Activated naive CD8-positive, alpha-beta T cell treated with anti-CD3 and anti-CD28 coated beads, Interleukin-2, amount 10 ng/mL, durations not matched to agents 7 days and 5 days (primary cell): ENCODE results near the gene TTLL8. TPM values are rescaled to one million over a fixed set of nuclear protein-coding genes. Genes with fewer than 3 reads are reported as not detected.

ENCODE experiments used
- ATAC-seq: fragments of 150-1000 bp; cut with Tn5 transposase; one replicate; pipeline ENCODE4 v1.10.0; 2021; ENCODE audit warnings: low read depth, moderate library complexity
- POLR2A ChIA-PET: fragments of 350-600 bp; sonication (Branson Sonifier 250); formaldehyde crosslinking; loops from one replicate; lab custom pipeline; 2021; ENCODE audit warnings: antibody characterized with exemption; lab: Charles Lee
- DNase-seq: peaks from one replicate; pipeline ENCODE4 v3.0.0; 2021
- H3K27ac Mint-ChIP-seq: one replicate; pipeline ENCODE4 v1.8.0; 2022; ENCODE audit warnings: mild to moderate bottlenecking, mixed read lengths
- H3K27me3 Mint-ChIP-seq: one replicate; pipeline ENCODE4 v1.8.0; 2022; ENCODE audit warnings: mild to moderate bottlenecking, moderate library complexity, mixed read lengths
- H3K36me3 Mint-ChIP-seq: one replicate; pipeline ENCODE4 v1.8.0; 2021; ENCODE audit warnings: mild to moderate bottlenecking, mixed read lengths
- H3K4me1 Mint-ChIP-seq: one replicate; pipeline ENCODE4 v1.8.0; 2021; ENCODE audit warnings: mixed read lengths
- H3K4me3 Mint-ChIP-seq: one replicate; pipeline ENCODE4 v1.8.0; 2022; ENCODE audit warnings: mild to moderate bottlenecking, moderate library complexity, mixed read lengths
- H3K9me3 Mint-ChIP-seq: one replicate; pipeline ENCODE4 v1.8.0; 2021; ENCODE audit warnings: mixed read lengths
- total RNA-seq, 2 experiments: library from RNA; stranded (reverse); gene quantifications; one replicate each; pipeline ENCODE4 v1.2.3, GENCODE V29; 2021

Gene TTLL8
- total RNA-seq, 2 experiments from 2014 or later: not detected

DNA sequence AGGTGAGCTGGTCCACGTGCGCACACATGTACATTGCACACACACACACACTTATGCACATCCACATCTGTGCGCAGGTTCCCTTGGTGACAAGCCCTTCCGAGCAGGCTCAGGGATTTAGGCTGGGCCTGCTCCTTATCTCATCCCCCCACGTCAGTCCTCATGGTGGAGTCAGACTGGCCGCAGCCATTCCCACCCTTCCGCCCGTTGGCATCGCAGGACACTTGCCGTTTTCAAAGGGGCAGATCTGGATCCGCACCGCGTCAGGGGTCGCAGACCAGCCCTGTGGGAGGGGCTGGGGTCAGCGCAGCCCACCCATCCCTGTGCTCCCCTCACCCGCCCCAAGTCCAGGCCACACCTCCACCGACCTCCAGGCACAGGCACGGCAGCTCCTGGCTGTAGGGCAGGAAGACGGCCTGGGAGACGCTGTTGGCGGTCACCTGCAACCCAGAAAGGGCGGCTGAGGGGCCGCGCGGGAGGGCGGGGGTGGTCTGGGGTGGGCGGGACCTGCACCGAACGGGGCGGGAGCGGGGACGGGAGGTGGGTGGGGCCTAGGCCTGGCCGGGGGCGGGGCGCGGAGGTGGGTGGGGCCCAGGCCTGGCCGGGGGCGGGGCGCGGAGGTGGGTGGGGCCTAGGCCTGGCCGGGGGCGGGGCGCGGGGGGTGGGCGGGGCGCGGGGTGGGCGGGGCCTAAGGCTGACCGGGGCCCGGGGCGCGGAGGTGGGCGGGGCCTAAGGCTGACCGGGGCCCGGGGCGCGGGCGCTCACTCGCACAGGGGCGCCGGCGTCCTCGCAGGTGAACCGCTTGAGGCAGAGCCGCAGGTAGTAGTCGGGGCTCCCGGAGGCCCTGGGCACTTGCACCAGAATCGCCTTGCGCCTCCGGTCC is 58.8 kb downstream of the TTLL8 start:
- Mint-ChIP-seq H3K27me3 (peaks cover 2% of the 10 kb centered on the region), H3K27ac (no peak overlapping the region), H3K4me1 (peaks cover 5% of the 10 kb centered on the region), H3K36me3 (no peaks in the 10 kb centered on the region), H3K9me3 (no peaks in the 10 kb centered on the region), H3K4me3 (no peak overlapping the region)
- peak; percentile 11 for ATAC-seq
- POLR2A ChIA-PET: no interaction called here
- DNase-seq: peak; percentile 46

DNA sequence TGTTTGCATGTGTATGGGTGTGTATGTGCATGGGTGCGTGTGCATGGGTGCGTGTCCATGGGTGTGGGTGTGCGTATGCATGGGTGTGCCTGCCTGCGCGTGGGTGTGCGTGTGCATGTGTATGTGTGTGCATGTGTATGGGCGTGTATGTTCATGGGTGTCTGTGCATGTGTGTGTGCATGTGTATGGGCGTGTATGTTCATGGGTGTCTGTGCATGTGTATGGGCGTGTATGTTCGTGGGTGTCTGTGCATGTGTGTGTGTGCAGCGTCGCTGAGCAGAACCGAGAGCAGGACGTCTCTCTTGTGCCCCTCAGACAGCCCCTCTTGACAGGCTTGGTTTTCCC is 59.4 kb downstream of the TTLL8 start:
- H3K36me3 Mint-ChIP-seq: no peaks in the 10 kb centered on the region
- peaks cover 4% of the 10 kb centered on the region for H3K4me1 Mint-ChIP-seq
- no peak overlapping the region for H3K27ac Mint-ChIP-seq
- H3K9me3 Mint-ChIP-seq: no peaks in the 10 kb centered on the region
- H3K27me3 Mint-ChIP-seq: peaks cover under 1% of the 10 kb centered on the region
- DNase-seq (no peak), ATAC-seq (no peak)
- POLR2A ChIA-PET: no interaction called here
- no peak overlapping the region for H3K4me3 Mint-ChIP-seq

DNA sequence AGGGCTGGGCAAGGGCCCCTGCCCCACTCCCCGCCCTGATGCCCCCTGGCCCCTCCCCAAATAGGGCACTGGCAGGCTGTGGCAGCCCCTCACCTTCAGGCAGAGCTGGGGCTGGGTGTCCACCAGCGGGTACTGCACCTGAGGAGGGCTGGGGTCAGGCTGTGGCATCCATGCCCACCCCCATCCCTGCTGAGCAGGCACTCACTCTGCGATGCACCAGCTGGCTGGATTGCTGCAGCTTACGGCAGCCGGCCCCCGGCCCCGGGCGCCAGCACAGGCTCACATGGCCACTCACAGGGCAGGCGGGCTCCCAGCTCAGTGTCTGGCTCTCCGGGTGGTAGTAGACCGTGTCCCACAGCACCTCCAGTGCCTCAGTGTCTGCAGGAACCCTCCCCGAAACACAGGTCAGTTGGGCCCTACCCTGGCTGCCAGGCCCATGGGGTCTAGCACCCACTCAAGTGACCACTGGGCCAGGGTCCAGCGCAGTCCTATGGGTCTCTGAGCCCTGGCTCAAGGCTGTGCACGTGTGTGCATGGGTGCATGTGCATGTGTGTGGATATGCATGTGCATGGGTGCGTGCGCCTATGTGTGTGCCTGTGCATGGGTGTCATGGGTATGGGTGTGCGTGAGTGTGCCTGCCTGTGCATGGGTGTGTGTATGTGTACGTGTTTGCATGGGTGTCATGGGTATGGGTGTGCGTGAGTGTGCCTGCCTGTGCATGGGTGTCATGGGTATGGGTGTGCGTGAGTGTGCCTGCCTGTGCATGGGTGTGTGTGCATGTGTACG is 60.0 kb downstream of the TTLL8 start:
- Mint-ChIP-seq H3K27me3 (no peaks in the 10 kb centered on the region), H3K27ac (no peak overlapping the region), H3K4me1 (peaks cover 6% of the 10 kb centered on the region), H3K36me3 (no peaks in the 10 kb centered on the region), H3K4me3 (no peak overlapping the region), H3K9me3 (no peaks in the 10 kb centered on the region)
- ATAC-seq: no peak
- POLR2A ChIA-PET: no interaction called here
- DNase-seq: no peak

DNA sequence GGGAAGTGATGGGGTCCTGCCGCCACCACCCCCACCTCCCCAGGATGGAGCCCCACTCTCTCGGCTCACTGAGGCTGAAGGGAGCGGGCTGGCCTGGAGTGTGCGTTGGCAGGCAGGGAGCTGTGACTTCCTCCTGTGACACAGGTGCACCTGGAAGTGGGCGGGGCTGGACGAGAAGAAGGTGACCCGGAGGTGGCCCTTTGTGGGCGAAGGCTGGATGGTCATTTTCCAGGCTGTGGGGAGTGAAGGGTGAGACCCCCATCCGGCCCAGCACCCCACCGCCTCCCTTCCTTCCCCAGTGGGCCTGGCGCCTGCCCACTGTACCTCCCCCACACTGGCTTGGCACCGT is 60.9 kb downstream of the TTLL8 start:
- ATAC-seq: no peak
- no peaks in the 10 kb centered on the region for H3K27me3 Mint-ChIP-seq
- POLR2A ChIA-PET: no interaction called here

DNA sequence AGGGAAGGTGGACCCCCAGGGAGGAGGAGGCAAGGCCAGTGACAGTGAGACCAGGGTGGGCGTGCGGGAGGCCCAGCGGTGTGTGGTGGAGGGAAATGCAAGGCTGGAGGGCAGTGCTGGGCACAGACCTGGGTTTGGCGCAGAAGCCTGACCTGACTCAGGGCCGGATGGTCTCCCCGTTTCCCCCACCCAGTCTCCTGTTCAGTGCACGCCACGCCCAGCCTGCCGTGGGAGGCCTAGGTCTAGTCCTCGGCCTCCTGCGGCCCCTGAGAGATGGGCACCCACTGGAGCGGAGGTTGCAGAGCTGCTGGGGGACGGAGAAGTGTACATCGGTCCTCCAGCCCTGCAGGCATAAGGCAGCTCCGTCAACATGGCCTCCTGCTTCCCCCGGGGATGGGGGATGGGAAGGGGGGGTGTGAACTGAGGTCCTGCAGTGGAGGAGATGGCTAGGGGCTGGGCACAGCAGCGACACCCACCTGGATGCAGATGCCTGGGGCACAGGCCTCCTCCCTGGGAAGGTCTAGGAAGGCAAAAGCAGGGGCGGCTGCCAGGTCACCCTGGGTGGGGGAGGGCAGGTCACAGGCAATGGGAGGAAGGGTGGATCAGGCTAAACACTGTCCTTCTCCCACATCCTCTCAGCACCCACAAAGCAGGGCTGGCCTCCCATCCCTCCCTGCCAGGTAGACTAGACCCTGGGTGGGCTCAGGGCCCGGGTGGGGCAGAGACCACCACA is 61.4 kb downstream of the TTLL8 start:
- Mint-ChIP-seq H3K27ac (no peak overlapping the region), H3K36me3 (no peaks in the 10 kb centered on the region), H3K9me3 (no peaks in the 10 kb centered on the region), H3K4me3 (no peak overlapping the region), H3K27me3 (no peaks in the 10 kb centered on the region), H3K4me1 (peaks cover 6% of the 10 kb centered on the region)
- POLR2A ChIA-PET: no interaction called here
- no peak for DNase-seq
- ATAC-seq: no peak

More for the DNA sequence above, 60.9 kb downstream of the TTLL8 start:
- Mint-ChIP-seq H3K4me1 (peaks cover 6% of the 10 kb centered on the region), H3K4me3 (no peak overlapping the region), H3K36me3 (no peaks in the 10 kb centered on the region), H3K9me3 (no peaks in the 10 kb centered on the region), H3K27ac (no peak overlapping the region)
- no peak for DNase-seq

DNA sequence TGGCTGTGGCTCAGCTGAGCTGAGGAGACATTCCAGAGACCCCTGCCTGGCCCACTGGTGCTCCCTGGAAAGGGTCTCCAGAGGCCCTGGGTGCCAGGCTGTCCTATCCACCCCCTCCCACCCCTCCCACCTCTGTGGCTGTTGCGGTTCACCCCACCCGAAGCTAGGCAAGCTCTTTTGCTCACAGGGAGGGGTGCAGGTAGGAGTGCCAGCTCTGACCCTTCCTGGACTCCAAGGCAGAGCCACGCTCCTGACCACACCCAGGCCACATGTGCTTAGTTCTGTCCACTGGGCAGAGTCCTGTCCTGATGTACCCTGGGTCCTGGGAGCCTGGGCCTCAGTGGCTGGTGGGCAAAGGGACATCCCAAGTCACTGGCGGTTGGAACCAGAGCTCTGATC is 62.0 kb downstream of the TTLL8 start:
- no peak overlapping the region for H3K27ac Mint-ChIP-seq
- ATAC-seq: no peak
- peaks cover 2% of the 10 kb centered on the region for H3K9me3 Mint-ChIP-seq
- H3K27me3 Mint-ChIP-seq: no peaks in the 10 kb centered on the region
- H3K36me3 Mint-ChIP-seq: no peaks in the 10 kb centered on the region
- peaks cover 6% of the 10 kb centered on the region for H3K4me1 Mint-ChIP-seq
- no peak overlapping the region for H3K4me3 Mint-ChIP-seq
- POLR2A ChIA-PET: no interaction called here
- no peak for DNase-seq

DNA sequence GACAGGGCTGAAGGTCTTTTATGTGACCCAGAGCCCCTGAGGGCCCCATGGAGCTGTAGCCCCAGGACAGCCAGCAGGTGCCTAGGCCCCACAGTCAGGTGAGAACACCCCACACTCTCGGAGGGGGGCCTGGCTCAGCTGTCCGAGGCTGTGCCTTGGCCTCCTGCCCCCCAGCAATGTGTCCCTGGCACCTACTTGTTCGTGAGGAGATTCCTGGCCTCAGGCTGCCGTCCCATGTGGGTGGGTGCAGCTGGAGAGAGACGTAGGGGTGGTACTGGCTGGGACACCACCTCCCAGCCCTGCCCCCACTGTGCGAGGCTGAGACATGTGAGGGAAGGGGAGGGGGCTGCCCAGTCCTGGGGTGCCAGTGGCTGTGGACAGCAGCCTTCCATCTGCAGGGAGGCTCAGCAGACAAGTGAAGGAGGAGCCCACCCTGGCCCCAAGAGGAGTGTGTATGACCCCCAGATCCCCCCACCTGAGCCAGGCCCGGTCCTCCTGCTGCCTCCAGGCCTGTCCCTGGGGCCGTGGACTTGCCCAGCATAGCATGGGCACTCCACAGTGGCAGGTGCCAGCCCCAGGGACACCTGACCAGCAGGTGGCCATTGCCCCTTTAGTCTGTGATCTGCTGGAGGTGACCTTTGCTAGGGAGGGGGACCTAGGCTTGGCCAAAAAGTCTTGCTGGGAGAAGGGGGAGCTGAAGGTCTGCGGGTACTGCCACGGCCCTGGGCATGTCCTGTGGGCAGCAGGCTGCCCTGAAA is 62.6 kb downstream of the TTLL8 start:
- Mint-ChIP-seq H3K4me1 (peaks cover 6% of the 10 kb centered on the region), H3K4me3 (no peak overlapping the region), H3K9me3 (peaks cover 5% of the 10 kb centered on the region), H3K36me3 (no peaks in the 10 kb centered on the region), H3K27ac (no peak overlapping the region), H3K27me3 (peaks cover 3% of the 10 kb centered on the region)
- ATAC-seq (no peak), DNase-seq (no peak)
- POLR2A ChIA-PET: no interaction called here

DNA sequence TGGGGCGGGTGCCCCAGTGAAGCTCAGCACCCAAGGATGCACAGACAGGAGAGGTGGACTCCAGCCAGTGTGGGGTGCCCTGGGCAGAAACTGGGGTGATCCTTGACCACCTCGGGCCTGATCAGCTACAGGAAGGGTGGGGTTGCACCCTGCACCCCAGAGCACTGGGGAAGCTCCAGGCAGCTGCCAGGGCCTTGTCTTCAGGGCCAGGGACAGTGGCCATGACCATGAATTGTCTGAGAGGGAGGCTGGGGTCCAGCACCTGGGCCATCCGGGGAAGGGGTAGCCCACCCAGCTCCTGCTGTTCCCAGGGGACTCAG is 63.1 kb downstream of the TTLL8 start:
- peaks cover 6% of the 10 kb centered on the region for H3K4me1 Mint-ChIP-seq
- H3K9me3 Mint-ChIP-seq: peaks cover 5% of the 10 kb centered on the region
- no peak overlapping the region for H3K27ac Mint-ChIP-seq
- no peaks in the 10 kb centered on the region for H3K36me3 Mint-ChIP-seq
- POLR2A ChIA-PET: interaction anchor here (1.4 kb wide), 1 partner anchor 59 kb away, joined by 3 read pairs; no protein-coding TSS in a partner anchor
- DNase-seq: no peak
- H3K27me3 Mint-ChIP-seq: peaks cover 3% of the 10 kb centered on the region
- ATAC-seq: no peak
- no peak overlapping the region for H3K4me3 Mint-ChIP-seq

DNA sequence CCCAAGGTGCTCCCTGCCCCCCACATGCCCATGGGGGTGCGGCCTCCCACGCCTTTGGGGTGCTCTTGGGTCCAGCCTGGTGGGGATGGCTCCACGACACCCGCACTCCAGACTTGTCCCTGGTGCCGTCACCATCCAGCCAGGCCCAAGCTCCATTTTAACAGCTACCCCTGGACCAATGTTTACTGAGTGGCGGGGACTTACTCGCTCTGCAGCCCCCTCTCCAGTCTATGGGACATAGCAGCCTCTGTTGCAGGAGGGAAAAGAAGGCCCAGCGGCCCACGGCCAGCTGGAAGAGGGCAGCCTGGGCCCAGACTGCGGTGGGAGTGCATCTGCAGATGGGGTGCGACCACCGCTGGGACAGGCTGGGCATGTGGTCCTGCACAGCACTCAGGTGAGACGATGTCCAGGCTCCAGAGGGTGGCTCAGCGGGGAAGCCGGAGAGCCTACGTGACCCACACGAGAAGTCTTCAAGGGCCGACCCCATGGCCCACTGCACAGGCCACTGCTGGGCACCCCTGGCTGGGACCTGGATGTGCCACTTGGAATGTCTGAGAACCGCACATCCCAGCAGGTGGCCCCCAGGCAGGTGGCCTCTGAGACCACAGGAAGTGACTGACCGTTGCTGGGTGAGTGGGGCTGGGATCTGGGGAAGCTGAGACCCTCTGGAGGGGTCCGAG is 63.6 kb downstream of the TTLL8 start:
- H3K4me3 Mint-ChIP-seq: no peak overlapping the region
- peaks cover 3% of the 10 kb centered on the region for H3K27me3 Mint-ChIP-seq
- peaks cover 6% of the 10 kb centered on the region for H3K4me1 Mint-ChIP-seq
- ATAC-seq: no peak
- H3K27ac Mint-ChIP-seq: no peak overlapping the region
- H3K36me3 Mint-ChIP-seq: no peaks in the 10 kb centered on the region
- POLR2A ChIA-PET: interaction anchor here (1.4 kb wide), 1 partner anchor 58 kb away, joined by 3 read pairs; no protein-coding TSS in a partner anchor
- H3K9me3 Mint-ChIP-seq: peaks cover 5% of the 10 kb centered on the region
- DNase-seq: no peak

DNA sequence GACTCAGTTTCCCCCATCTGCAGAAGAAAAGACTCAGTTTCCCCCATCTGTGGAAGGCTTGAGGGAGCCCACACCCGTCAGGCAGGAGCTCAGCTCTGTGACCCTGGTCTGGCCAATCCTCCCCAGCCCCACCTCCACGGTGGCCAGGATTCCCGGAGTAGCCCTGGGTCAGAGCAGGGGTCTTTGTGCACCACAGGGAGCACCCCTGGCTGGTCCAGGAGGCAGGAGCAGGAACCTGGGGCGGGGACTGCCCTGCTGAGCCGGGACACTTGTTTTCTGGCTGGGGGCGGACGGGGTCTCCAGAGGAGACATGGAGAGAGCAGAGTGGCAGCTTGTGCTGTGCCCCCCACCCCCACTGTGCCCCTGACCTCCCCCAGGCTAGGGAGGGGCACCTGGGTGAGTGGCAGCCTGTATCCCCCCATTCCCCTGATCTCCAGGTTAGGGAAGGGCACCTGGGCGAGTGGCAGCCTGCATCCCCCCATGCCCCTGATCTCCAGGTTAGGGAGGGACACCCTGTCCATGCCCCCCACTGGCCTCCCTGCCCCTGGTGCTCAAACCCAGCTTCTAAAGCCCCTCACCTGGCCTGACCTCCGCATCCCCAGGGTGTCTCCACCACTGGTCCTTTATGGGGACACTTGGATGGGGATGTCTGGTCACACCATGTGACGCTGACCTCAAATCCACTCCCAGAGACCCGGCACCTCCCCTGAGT is 64.3 kb downstream of the TTLL8 start:
- Mint-ChIP-seq H3K27me3 (peaks cover 3% of the 10 kb centered on the region), H3K27ac (peak overlapping the region; percentile 61), H3K9me3 (peaks cover 6% of the 10 kb centered on the region), H3K4me3 (no peak overlapping the region), H3K4me1 (peaks cover 6% of the 10 kb centered on the region), H3K36me3 (no peaks in the 10 kb centered on the region)
- POLR2A ChIA-PET: interaction anchor here (1.1 to 1.4 kb wide), 2 partner anchors 58 to 63 kb away, joined by 3 to 4 read pairs; no protein-coding TSS in a partner anchor
- no peak for DNase-seq
- no peak for ATAC-seq

DNA sequence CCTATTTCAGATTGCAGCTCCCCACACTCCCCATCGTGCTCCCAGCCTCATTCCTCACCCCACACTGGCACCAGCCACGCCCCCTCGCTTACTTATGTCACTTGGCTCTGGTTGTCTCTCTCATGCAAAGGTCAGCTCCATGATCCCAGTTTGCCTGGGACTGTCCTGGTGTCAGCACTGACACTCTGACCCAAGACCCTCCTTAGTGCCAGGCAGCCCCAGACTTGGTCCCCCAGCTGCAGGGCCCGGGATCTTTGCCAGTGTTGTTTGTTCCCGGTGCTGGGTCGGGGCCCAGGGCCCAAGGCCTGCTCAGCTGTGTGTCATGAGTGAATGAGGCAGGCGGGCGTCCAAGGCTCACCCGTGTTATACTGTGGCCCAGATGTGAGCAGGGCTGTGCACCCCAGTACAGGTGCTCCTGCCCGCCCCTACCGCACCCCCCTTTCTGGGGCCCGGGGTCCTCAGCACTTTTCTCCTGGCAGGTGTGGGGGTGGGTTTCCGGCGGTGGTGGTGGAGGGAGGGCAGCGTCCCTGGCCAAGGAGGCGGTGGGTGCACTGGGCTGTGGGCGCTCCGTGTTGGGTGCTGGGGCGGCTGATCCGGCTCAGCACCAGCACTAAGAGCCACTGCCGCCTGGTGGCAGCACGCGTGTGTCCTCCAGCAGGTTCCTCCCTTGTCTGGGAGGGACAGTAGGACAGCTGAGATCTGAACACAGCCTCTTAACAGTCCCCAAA is 65.0 kb downstream of the TTLL8 start:
- H3K36me3 Mint-ChIP-seq: peaks cover 1% of the 10 kb centered on the region
- peak overlapping the region; percentile 61 for H3K27ac Mint-ChIP-seq
- H3K9me3 Mint-ChIP-seq: peaks cover 8% of the 10 kb centered on the region
- DNase-seq: peak; percentile 75
- peaks cover 5% of the 10 kb centered on the region for H3K27me3 Mint-ChIP-seq
- H3K4me1 Mint-ChIP-seq: peaks cover 3% of the 10 kb centered on the region
- no peak overlapping the region for H3K4me3 Mint-ChIP-seq
- peak; percentile 87 for ATAC-seq
- POLR2A ChIA-PET: interaction anchor here (1.1 kb wide), 1 partner anchor 62 kb away, joined by 4 read pairs; no protein-coding TSS in a partner anchor
